PC-3 (cell line): ENCODE measurements around the gene ZCCHC7. TPM values are rescaled to one million over a fixed set of nuclear protein-coding genes. Genes with fewer than 3 reads are reported as not detected.

Experiments used
- ATAC-seq: fragments of 200-7000 bp; cut with Tn5 transposase; 2 replicates; pipeline ENCODE4 v1.9.1; 2020; ENCODE audit warnings: mild to moderate bottlenecking, moderate library complexity
- BruUV-seq: library from RNA; stranded (reverse); fragments of 400-500 nt; replicated peaks from 2 replicates; lab custom pipeline; 2021; lab: Mats Ljungman, UMichigan
- CTCF ChIA-PET: fragments of 300-600 bp; sonication (Branson Sonifier 250); formaldehyde crosslinking; loops from one replicate; lab custom pipeline; 2022; ENCODE audit warnings: antibody characterized with exemption; lab: Charles Lee
- POLR2A ChIA-PET: fragments of 300-600 bp; sonication (Branson Sonifier 250); formaldehyde crosslinking; loops from one replicate; lab custom pipeline; 2022; ENCODE audit warnings: antibody characterized with exemption; ENCODE audit not compliant: unreplicated experiment; lab: Charles Lee
- DNase-seq: peaks from one replicate; pipeline ENCODE4 v3.0.0-alpha.2; 2015
- H2AFZ ChIP-seq: fragments of 300-600 bp; sonication (generic); 2 replicates; pipeline ENCODE4 v1.6.0; 2016; ENCODE audit warnings: antibody characterized with exemption, low read length
- H3F3A ChIP-seq: fragments of 300-600 bp; sonication (generic); one replicate; pipeline ENCODE4 v1.6.0; 2017; ENCODE audit warnings: antibody characterized with exemption, low read length, control low read depth, mild to moderate bottlenecking; ENCODE audit not compliant: unreplicated experiment
- H3K27ac ChIP-seq: fragments of 300-600 bp; sonication (generic); 2 replicates; pipeline ENCODE4 v1.5.1; 2016; ENCODE audit warnings: mild to moderate bottlenecking, low read length
- H3K27me3 ChIP-seq: fragments of 300-600 bp; sonication (generic); 2 replicates; pipeline ENCODE4 v1.6.1; 2016; ENCODE audit warnings: low read length, mixed read lengths
- H3K36me3 ChIP-seq: fragments of 300-600 bp; sonication (generic); 2 replicates; pipeline ENCODE4 v1.6.1; 2016; ENCODE audit warnings: low read depth, mixed run types, low read length, mixed read lengths
- H3K4me1 ChIP-seq: fragments of 300-600 bp; sonication (generic); 2 replicates; pipeline ENCODE4 v1.5.1; 2016; ENCODE audit warnings: low read length; ENCODE audit not compliant: insufficient read depth
- H3K4me2 ChIP-seq: fragments of 300-600 bp; sonication (generic); 2 replicates; pipeline ENCODE4 v1.6.0; 2016; ENCODE audit warnings: low read length
- H3K4me3 ChIP-seq: fragments of 300-600 bp; sonication (generic); 2 replicates; pipeline ENCODE4 v1.5.1; 2016; ENCODE audit warnings: mild to moderate bottlenecking, low read length, mixed read lengths
- H3K79me2 ChIP-seq: fragments of 300-600 bp; sonication (generic); 2 replicates; pipeline ENCODE4 v1.6.1; 2017; ENCODE audit warnings: low read length, mixed read lengths
- H3K9ac ChIP-seq: fragments of 300-600 bp; sonication (generic); 2 replicates; pipeline ENCODE4 v1.6.0; 2016; ENCODE audit warnings: mild to moderate bottlenecking, low read length
- H3K9me2 ChIP-seq: fragments of 300-600 bp; sonication (generic); replicated peaks from 2 replicates; pipeline ENCODE4 v1.6.1; 2016; ENCODE audit warnings: mixed run types, low read length, mixed read lengths
- H3K9me3 ChIP-seq: fragments of 300-600 bp; sonication (generic); 2 replicates; pipeline ENCODE4 v1.6.1; 2016; ENCODE audit warnings: low read length, mixed read lengths
- H4K20me1 ChIP-seq: fragments of 300-600 bp; sonication (generic); 2 replicates; pipeline ENCODE4 v1.6.1; 2016; ENCODE audit warnings: low read length, mixed read lengths
- CTCF ChIP-seq: fragments of 300-600 bp; sonication (generic); conservative IDR thresholded peaks from 2 replicates; pipeline ENCODE4 v1.5.1; 2017; ENCODE audit warnings: antibody characterized with exemption, low read depth, mild to moderate bottlenecking, low read length
- EZH2 ChIP-seq: fragments of 300-600 bp; sonication (generic); IDR thresholded peaks from one replicate; pipeline ENCODE4 v1.6.1; 2017; ENCODE audit warnings: antibody characterized with exemption, mild to moderate bottlenecking, low read length; ENCODE audit not compliant: unreplicated experiment
- EZH2phosphoT487 ChIP-seq: fragments of 300-600 bp; sonication (generic); IDR thresholded peaks from 2 replicates; pipeline ENCODE4 v1.6.1; 2018; ENCODE audit warnings: mild to moderate bottlenecking, antibody characterized with exemption, low read length, borderline replicate concordance
- intact Hi-C: fragments of 100-400 bp; cut with micrococcal nuclease; formaldehyde crosslinking; loops from 2 replicates; pipeline ENCODE4 v1.9.0; 2023
- total RNA-seq: library from RNA; depleted of rRNA; stranded (reverse); fragments of >200 nt; gene quantifications from 2 replicates; pipeline ENCODE4 v1.2.3, GENCODE V29; 2014

Gene ZCCHC7
- total RNA-seq, 1 experiment from 2014 or later: 6.5 TPM

DNA sequence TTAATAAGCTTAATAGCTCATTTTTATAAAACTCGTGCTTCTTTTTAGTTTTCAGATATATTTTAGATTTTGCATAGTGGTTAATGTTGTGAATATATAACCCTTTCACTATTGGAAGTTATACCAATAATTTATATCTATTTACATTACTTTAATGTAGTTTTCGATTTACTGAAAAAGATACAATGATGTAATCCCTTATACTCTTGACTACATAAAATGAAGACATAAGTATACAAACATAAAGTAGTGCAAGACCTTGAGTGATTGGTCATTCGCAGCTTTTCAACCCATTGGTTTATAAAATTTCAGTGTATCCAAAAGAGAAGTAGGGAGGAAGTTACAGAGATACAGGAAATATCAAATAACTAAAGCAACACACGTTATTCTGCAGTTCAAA lies 217.8 kb downstream of the ZCCHC7 start:
- H3K4me3 ChIP-seq: no peak overlapping the region
- H3K27me3 ChIP-seq: no peaks in the 10 kb centered on the region
- ChIA-PET POLR2A (no interaction called here), CTCF (no interaction called here)
- intact Hi-C loops: no loop called here
- no peaks in the 10 kb centered on the region for H4K20me1 ChIP-seq
- H3K9ac ChIP-seq: no peak overlapping the region
- H3K79me2 ChIP-seq: no peaks in the 10 kb centered on the region
- no TSS peak for BruUV-seq
- ATAC-seq (no peak), DNase-seq (no peak)
- H3K4me2 ChIP-seq: no peak overlapping the region
- H3K27ac ChIP-seq: no peak overlapping the region
- no peaks in the 10 kb centered on the region for H3K4me1 ChIP-seq
- H3K9me3 ChIP-seq: no peaks in the 10 kb centered on the region
- TF ChIP-seq EZH2: no peak
- no peak for TF ChIP-seq EZH2phosphoT487
- no peak for TF ChIP-seq CTCF
- no peak overlapping the region for H2AFZ ChIP-seq
- no peaks in the 10 kb centered on the region for H3K36me3 ChIP-seq
- H3F3A ChIP-seq: no peaks in the 10 kb centered on the region
- no peaks in the 10 kb centered on the region for H3K9me2 ChIP-seq

- H2AFZ ChIP-seq: no peak overlapping the region
- no peak overlapping the region for H3K9ac ChIP-seq
- H3K4me1 ChIP-seq: no peaks in the 10 kb centered on the region
- no peaks in the 10 kb centered on the region for H3K36me3 ChIP-seq
- TF ChIP-seq EZH2 (no peak), EZH2phosphoT487 (no peak), CTCF (no peak)
- H3K27me3 ChIP-seq: no peaks in the 10 kb centered on the region
- H3K9me3 ChIP-seq: no peaks in the 10 kb centered on the region
- no peak overlapping the region for H3K27ac ChIP-seq
- ATAC-seq (no peak), DNase-seq (no peak)
- ChIA-PET POLR2A (no interaction called here), CTCF (no interaction called here)
- H4K20me1 ChIP-seq: no peaks in the 10 kb centered on the region
- BruUV-seq: no TSS peak
- H3K79me2 ChIP-seq: no peaks in the 10 kb centered on the region
- intact Hi-C loops: no loop called here
- H3K4me3 ChIP-seq: no peak overlapping the region
- no peaks in the 10 kb centered on the region for H3K9me2 ChIP-seq
- no peaks in the 10 kb centered on the region for H3F3A ChIP-seq
- H3K4me2 ChIP-seq: no peak overlapping the region
Observed at GRCh38 chr9:37339923-37340322, 219.5 kb downstream of the ZCCHC7 start.

DNA sequence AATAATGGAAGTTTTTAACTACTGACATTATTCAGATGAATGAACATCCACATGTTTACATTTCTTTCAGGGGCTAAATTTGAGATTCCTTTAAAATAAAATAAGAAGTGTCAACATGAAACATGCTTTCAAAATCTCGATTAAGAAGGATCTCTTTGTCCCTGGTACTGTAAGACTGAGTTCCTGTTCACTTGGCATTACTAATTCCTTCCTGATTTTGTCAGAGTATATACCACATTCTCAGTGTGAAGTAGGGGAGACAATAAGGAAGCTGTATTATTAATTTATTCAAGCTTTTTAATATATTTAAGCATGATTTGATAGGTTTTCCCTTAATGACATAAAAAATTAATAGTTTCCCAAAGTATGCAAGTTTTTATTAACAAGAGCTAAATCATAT lies 220.6 kb downstream of the ZCCHC7 start:
- H4K20me1 ChIP-seq: no peaks in the 10 kb centered on the region
- BruUV-seq: no TSS peak
- H3K9me2 ChIP-seq: no peaks in the 10 kb centered on the region
- ChIA-PET CTCF (no interaction called here), POLR2A (no interaction called here)
- no peaks in the 10 kb centered on the region for H3F3A ChIP-seq
- H3K9me3 ChIP-seq: no peaks in the 10 kb centered on the region
- no peak overlapping the region for H2AFZ ChIP-seq
- no peak overlapping the region for H3K4me2 ChIP-seq
- no peaks in the 10 kb centered on the region for H3K4me1 ChIP-seq
- intact Hi-C loops: no loop called here
- no peak for DNase-seq
- H3K79me2 ChIP-seq: no peaks in the 10 kb centered on the region
- H3K36me3 ChIP-seq: no peaks in the 10 kb centered on the region
- TF ChIP-seq EZH2: no peak
- no peak for TF ChIP-seq CTCF
- TF ChIP-seq EZH2phosphoT487: no peak
- no peak overlapping the region for H3K27ac ChIP-seq
- H3K4me3 ChIP-seq: no peak overlapping the region
- ATAC-seq: no peak
- no peak overlapping the region for H3K9ac ChIP-seq
- H3K27me3 ChIP-seq: no peaks in the 10 kb centered on the region
